HAP-1 (cell line): Measurements from ENCODE around the gene ACSBG1.
A peak's percentile ranks its signal among the peaks of the same experiment; 100 is the strongest.

Experiments used
- DNase-seq, 2 experiments: peaks; one replicate each; pipeline ENCODE4 v3.0.0-alpha.2; 2016 to 2020; ENCODE audit warnings: low spot score in 2 of 2
- H3K27me3 ChIP-seq: fragments of 250-450 bp; sonication (Bioruptor Pico); 2 replicates; pipeline ENCODE4 v1.5.1; 2020; ENCODE audit warnings: low read depth, mild to moderate bottlenecking, moderate library complexity
- H3K36me3 ChIP-seq: fragments of 250-450 bp; sonication (Bioruptor Pico); replicated peaks from 2 replicates; pipeline ENCODE4 v1.5.1; 2020; ENCODE audit warnings: mild to moderate bottlenecking
- H3K4me1 ChIP-seq: fragments of 250-450 bp; sonication (Bioruptor Pico); 2 replicates; pipeline ENCODE4 v1.5.1; 2020; ENCODE audit warnings: mild to moderate bottlenecking
- H3K4me3 ChIP-seq: fragments of 250-450 bp; sonication (Bioruptor Pico); 2 replicates; pipeline ENCODE4 v1.5.1; 2020; ENCODE audit warnings: mild to moderate bottlenecking, moderate library complexity
- H3K9me3 ChIP-seq: fragments of 250-450 bp; sonication (Bioruptor Pico); 2 replicates; pipeline ENCODE4 v1.5.1; 2020; ENCODE audit warnings: mild to moderate bottlenecking, moderate library complexity
- in situ Hi-C: fragments of 300-500 bp; cut with MboI; formaldehyde crosslinking; loops from 3 replicates; pipeline ENCODE4 v1.14.3; 2020; ENCODE audit warnings: low sequenced_read_pairs, inconsistent platforms, mixed read lengths

Gene ACSBG1, protein sequence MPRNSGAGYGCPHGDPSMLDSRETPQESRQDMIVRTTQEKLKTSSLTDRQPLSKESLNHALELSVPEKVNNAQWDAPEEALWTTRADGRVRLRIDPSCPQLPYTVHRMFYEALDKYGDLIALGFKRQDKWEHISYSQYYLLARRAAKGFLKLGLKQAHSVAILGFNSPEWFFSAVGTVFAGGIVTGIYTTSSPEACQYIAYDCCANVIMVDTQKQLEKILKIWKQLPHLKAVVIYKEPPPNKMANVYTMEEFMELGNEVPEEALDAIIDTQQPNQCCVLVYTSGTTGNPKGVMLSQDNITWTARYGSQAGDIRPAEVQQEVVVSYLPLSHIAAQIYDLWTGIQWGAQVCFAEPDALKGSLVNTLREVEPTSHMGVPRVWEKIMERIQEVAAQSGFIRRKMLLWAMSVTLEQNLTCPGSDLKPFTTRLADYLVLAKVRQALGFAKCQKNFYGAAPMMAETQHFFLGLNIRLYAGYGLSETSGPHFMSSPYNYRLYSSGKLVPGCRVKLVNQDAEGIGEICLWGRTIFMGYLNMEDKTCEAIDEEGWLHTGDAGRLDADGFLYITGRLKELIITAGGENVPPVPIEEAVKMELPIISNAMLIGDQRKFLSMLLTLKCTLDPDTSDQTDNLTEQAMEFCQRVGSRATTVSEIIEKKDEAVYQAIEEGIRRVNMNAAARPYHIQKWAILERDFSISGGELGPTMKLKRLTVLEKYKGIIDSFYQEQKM

GRCh38 chr15:78234515-78235040, at the start of gene ACSBG1:
Gene ACSBG1 (minus strand): TSS chr15:78234565. CDS start chr15:78234501, 64 bp downstream.
- Histone ChIP-seq H3K4me3 (no peak within 1 kb of the TSS), H3K27me3 (no peaks in the 10 kb centered on the region), H3K9me3 (no peaks in the 10 kb centered on the region), H3K4me1 (peaks cover 11% of the 10 kb centered on the region), H3K36me3 (no peaks in the 10 kb centered on the region)
- in situ Hi-C loops, result no loop called here
- peak; percentile 77 to 90 for DNase-seq

DNA sequence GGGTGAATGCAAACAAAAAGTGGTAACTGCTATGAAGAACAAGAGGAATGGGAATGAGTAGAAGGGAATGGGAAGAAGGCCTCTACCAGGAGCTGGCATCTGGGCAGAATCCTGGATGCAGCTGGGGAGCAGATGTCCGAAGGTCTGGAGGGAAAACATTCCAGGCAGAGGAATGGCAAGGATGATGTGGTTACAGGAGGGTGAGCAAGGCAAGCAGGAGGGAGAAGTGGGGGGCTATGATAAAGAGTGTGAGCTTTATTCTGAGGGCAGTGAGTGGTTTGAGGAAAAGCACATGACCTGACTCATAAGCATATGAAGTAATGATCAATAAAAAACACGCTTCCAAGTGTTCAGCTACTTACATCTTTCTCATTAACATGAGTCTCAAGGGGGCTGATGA, 48.0 kb upstream of the ACSBG1 start:
- in situ Hi-C loops, result no loop called here
- Histone ChIP-seq H3K36me3 (peaks cover 48% of the 10 kb centered on the region), H3K4me1 (no peaks in the 10 kb centered on the region), H3K4me3 (no peak overlapping the region), H3K27me3 (no peaks in the 10 kb centered on the region), H3K9me3 (no peaks in the 10 kb centered on the region)
- DNase-seq, result no peak

DNA sequence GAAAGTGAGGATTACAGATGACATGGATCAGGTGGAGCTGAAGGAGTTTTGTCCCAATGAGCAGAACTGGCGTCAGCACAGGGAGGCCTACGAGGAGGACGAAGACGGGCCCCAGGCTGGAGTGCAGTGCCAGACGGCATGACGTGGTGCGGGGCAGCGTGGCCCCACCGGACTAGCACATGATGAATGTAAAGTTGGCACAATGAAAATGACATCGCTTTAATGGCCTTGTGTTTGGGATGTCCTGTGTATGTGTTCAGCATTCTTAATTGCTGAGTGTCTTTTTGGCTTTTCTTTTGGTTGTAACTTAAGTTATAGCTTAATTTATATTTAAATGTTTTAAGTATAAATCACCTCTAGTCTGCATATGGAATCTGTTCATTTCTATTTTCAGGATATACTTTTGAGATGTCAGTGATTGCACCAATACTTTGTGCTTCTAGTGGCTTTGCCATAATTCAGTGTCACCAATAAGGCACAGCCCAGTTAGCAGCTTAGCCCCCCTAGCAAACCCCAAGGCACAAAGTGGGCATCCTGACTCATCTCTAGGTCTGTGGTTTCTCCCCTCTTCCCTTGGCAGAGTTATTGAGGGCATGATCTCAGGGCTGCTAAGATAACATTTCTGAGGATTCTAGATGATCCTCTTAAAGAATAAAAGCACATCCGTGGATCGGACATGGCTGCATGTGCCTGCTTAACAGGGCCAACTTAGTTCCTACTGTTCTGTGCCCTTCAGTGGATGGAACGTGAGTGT, 46.1 kb upstream of the ACSBG1 start:
- no peak overlapping the region for H3K4me3 ChIP-seq
- H3K27me3 ChIP-seq, result no peaks in the 10 kb centered on the region
- H3K4me1 ChIP-seq, result no peaks in the 10 kb centered on the region
- peaks cover 30% of the 10 kb centered on the region for H3K36me3 ChIP-seq
- H3K9me3 ChIP-seq, result no peaks in the 10 kb centered on the region
- DNase-seq, result no peak
- in situ Hi-C loops, result no loop called here

DNA sequence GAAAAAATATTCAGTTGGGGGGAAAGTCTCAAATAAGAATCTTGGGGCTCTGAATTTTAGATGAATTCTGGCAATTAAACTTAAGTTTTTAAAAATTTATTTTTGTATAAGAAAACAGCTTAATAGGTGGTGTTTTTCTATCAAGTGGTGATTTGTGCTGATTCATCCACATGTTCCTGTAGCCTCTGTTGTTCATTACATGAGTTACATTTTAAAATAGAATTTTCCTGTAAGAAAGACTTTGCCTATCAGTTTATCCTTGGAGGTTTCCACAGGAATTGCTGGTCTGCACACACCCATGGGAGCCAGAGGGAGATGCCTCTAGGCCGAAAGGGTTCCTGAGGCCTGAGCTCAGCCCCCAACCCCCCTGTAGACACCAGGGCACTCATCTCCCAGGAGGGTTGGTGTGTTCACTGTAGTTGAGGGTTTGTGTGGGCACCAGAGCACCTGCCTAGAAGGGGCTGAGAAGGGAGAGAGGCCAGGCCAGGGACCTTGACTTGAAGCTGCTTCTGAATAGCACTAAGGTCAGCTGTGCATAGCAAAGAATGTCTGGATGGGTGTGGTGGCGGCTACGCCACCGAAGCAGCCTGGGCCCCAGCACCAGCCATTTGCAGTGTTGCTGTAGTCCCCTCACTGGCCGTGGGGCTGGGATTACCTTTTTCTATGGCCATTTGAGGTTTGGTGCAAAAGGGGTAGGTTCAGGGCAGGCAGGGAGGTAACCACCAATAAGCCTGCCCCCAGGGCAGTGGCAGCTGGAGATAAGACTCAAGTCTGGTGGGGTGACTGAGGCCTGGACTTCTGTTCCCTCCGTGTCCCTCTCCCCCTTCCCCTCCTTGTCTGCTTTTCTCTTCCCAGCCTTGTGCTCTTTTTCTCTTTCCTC, 41.9 kb upstream of the ACSBG1 start:
- no peaks in the 10 kb centered on the region for H3K4me1 ChIP-seq
- DNase-seq, result no peak
- H3K36me3 ChIP-seq, result peaks cover 3% of the 10 kb centered on the region
- H3K9me3 ChIP-seq, result 0 out of 2 replicates have a peak, but pooled peaks cover 3% of the 10 kb centered on the region
- H3K4me3 ChIP-seq, result no peak overlapping the region
- in situ Hi-C loops, result no loop called here
- no peaks in the 10 kb centered on the region for H3K27me3 ChIP-seq

GRCh38 chr15:78274994-78275393, 40.6 kb upstream of the ACSBG1 start:
- H3K4me3 ChIP-seq, result no peak overlapping the region
- H3K36me3 ChIP-seq, result peaks cover under 1% of the 10 kb centered on the region
- H3K9me3 ChIP-seq, result 0 out of 2 replicates have a peak, but pooled peaks cover 3% of the 10 kb centered on the region
- H3K4me1 ChIP-seq, result no peaks in the 10 kb centered on the region
- in situ Hi-C loops, result no loop called here
- no peak for DNase-seq
- H3K27me3 ChIP-seq, result 0 out of 2 replicates have a peak, but pooled peaks cover 3% of the 10 kb centered on the region

DNA sequence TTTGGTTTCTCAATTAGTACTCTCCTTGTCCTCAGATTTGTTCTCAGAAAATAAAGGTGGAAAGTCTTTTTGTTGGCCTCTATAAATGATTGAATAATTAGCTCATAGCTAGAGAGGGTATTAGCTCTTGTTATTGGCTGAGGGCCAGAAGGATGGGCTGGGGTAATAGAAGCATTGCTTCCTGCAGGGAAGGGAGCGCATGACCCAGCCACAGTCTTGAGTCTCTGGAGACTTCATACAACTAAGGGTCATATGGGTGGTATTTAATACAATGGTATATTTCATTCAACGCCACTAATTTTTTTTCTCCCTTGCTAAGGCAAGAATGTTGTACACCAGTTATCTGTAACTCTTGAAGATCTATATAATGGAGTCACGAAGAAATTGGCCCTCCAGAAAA, 38.4 kb upstream of the ACSBG1 start:
- H3K36me3 ChIP-seq, result no peaks in the 10 kb centered on the region
- 0 out of 2 replicates have a peak, but pooled peaks cover 3% of the 10 kb centered on the region for H3K9me3 ChIP-seq
- no peak overlapping the region for H3K4me3 ChIP-seq
- no peaks in the 10 kb centered on the region for H3K4me1 ChIP-seq
- DNase-seq, result no peak
- 0 out of 2 replicates have a peak, but pooled peaks cover 3% of the 10 kb centered on the region for H3K27me3 ChIP-seq
- in situ Hi-C loops, result no loop called here

DNA sequence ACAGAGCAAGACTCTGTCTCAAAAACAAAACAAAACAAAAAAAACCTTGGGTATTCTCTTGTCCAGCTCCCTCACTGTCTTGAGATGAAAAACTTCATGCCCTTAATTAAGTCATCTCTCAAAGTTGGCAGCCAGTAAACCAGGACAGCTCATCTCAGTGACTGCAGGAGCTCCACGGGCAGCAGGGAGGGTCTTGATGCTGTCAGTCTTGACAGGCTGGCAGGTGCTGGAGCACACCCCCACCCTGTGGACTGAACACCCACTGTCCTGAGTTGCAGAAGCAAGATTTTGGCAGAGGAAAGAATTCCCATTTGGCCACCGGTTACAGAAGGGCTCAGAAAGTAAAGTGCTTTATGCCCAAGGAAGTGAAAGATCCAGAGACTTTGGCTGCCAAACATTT, 38.0 kb upstream of the ACSBG1 start:
- H3K27me3 ChIP-seq, result 0 out of 2 replicates have a peak, but pooled peaks cover 3% of the 10 kb centered on the region
- in situ Hi-C loops, result no loop called here
- no peaks in the 10 kb centered on the region for H3K36me3 ChIP-seq
- no peaks in the 10 kb centered on the region for H3K4me1 ChIP-seq
- DNase-seq, result no peak
- H3K9me3 ChIP-seq, result 0 out of 2 replicates have a peak, but pooled peaks cover 3% of the 10 kb centered on the region
- no peak overlapping the region for H3K4me3 ChIP-seq

GRCh38 chr15:78266806-78267205, 32.4 kb upstream of the ACSBG1 start:
- in situ Hi-C loops, result no loop called here
- 0 out of 2 replicates have a peak, but pooled peaks cover 3% of the 10 kb centered on the region for H3K27me3 ChIP-seq
- H3K9me3 ChIP-seq, result 0 out of 2 replicates have a peak, but pooled peaks cover 3% of the 10 kb centered on the region
- no peaks in the 10 kb centered on the region for H3K4me1 ChIP-seq
- no peaks in the 10 kb centered on the region for H3K36me3 ChIP-seq
- DNase-seq, result no peak
- no peak overlapping the region for H3K4me3 ChIP-seq

DNA sequence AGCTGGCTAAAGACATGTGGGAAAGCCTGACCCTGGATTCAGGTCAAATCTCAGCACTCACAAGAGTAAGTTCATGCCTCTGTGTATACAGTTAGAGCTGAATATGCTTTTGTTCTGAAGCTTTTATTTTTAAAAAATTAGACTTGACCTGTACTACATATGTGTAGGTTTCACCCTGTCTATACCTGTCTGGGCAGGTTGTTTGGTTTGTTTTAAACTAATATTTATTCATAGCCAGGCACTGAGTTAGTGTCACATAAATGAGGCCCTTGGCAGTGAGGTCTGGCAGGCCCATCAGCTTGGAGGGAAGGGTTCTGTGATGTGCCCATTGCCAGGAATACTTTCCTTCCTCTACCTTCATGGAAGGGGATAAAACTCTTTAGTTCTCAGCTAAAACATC, 31.9 kb upstream of the ACSBG1 start:
- H3K4me3 ChIP-seq, result no peak overlapping the region
- no peaks in the 10 kb centered on the region for H3K36me3 ChIP-seq
- in situ Hi-C loops, result no loop called here
- no peak for DNase-seq
- H3K27me3 ChIP-seq, result 0 out of 2 replicates have a peak, but pooled peaks cover 3% of the 10 kb centered on the region
- no peaks in the 10 kb centered on the region for H3K9me3 ChIP-seq
- H3K4me1 ChIP-seq, result no peaks in the 10 kb centered on the region

DNA sequence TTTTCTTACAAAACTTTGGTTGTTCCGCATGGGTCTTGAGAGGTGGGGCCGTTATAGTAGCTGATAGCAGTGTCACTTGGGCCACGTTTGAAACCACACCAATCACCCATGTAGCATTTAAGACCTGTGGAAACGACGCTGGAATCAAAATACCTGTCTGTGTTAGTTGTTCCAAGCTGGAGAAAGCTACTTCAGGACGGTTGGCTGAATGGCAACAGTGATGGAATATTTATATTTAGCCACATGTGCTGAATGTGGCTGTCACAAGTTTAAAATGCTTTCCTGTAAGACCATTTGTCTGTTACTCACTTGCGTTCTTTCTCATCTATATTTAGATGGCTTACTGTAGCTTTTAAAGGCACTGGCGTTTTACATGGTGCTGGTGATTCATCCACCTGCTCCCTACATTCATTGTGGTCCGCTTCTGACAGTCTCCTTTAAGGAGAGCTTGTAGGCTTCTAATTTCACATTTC, 31.4 kb upstream of the ACSBG1 start:
- Histone ChIP-seq H3K4me3 (no peak overlapping the region), H3K36me3 (no peaks in the 10 kb centered on the region), H3K27me3 (no peaks in the 10 kb centered on the region), H3K4me1 (no peaks in the 10 kb centered on the region), H3K9me3 (no peaks in the 10 kb centered on the region)
- no peak for DNase-seq
- in situ Hi-C loops, result no loop called here

DNA sequence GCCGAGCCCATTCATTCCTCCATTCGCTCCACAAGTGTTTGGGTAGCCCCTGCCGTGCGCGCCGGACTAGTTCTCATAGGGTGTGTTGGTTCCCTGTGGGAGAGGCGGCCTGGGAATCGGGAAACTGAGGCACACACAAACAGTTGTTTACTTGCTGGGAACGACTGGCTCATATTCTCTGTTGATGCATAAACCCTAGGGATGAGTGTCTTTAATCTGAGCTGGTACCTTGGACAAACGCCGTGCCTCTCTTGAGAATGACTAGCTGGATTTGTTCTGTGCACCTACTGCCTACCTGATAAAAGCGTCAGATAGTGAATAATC, 30.7 kb upstream of the ACSBG1 start:
- H3K4me3 ChIP-seq, result no peak overlapping the region
- no peaks in the 10 kb centered on the region for H3K36me3 ChIP-seq
- H3K4me1 ChIP-seq, result no peaks in the 10 kb centered on the region
- no peak for DNase-seq
- in situ Hi-C loops, result no loop called here
- H3K9me3 ChIP-seq, result no peaks in the 10 kb centered on the region
- no peaks in the 10 kb centered on the region for H3K27me3 ChIP-seq

DNA sequence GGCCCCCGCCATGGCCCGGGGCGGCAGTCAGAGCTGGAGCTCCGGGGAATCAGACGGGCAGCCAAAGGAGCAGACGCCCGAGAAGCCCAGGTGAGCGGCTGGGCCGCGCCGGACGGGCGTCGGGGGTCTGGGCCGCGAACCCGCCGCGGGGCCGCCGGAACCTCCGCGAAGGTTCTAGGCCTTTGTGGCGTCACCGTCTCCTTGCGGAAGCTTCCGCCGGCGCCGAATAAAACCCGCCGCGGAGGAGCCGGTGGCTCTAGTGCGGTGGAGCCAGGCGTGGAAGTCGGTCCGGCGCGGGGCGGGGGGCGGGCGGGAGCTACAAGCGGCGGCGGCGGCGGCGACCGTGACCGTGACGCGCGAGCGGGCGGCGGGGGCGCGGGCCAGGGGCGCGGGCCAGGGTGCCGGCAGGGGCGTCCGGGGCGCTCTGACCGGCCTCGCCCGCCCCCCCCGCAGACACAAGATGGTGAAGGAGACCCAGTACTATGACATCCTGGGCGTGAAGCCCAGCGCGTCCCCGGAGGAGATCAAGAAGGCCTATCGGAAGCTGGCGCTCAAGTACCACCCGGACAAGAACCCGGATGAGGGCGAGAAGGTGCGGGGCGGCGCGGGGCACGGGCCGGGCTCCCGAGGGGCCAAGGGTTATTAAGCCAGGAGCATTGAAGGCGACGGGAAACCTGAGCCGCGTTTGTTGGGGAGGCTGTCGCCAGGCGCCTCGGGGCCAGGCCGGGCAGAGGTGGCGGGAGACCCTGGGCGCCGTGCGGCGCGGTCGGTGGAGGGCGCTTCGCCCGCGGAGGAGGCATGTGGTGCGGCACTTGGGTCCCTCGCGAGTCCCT, 30.2 kb upstream of the ACSBG1 start, which contains the start of gene DNAJA4:
DNAJA4 (plus strand) TSS at position 259 of the 833 bp plus-strand sequence; CDS start at position 461, 202 bp downstream.
- no peaks in the 10 kb centered on the region for H3K4me1 ChIP-seq
- no peaks in the 10 kb centered on the region; the same call in 1 of the 2 replicates for H3K27me3 ChIP-seq
- H3K4me3 ChIP-seq, result no peak within 1 kb of the TSS
- H3K36me3 ChIP-seq, result no peaks in the 10 kb centered on the region
- in situ Hi-C loops, result no loop called here
- H3K9me3 ChIP-seq, result no peaks in the 10 kb centered on the region
- DNase-seq, result no peak
